ENCODE data around the gene SCN4A.
"Not testable (repeated sequence)": the region's sequence is repeated elsewhere in the genome, so short reads cannot be mapped to it uniquely, and the experiment has no call there.

Gene SCN4A

GRCh38 chr17:64009571-64010402 is 37.1 kb upstream of the SCN4A start:
- DNase-seq (ENCODE audit: low read depth) = no peak
- TF ChIP-seq CTCF (conservative IDR thresholded peaks at IDR 0.05; ENCODE audit: low read depth, low read length) = no peak
- H3K4me3 ChIP-seq (ENCODE audit: low read length) = no peak overlapping the region

- DNase-seq (ENCODE audit: low read depth) = no peak
- no peak overlapping the region for H3K4me3 ChIP-seq (ENCODE audit: low read length)
- no peak for TF ChIP-seq CTCF (conservative IDR thresholded peaks at IDR 0.05; ENCODE audit: low read depth, low read length)
Measured at GRCh38 chr17:64008830-64009229, 36.1 kb upstream of the SCN4A start.

GRCh38 chr17:64008346-64008745 is 35.6 kb upstream of the SCN4A start:
- no peak for DNase-seq (ENCODE audit: low read depth)
- no peak for TF ChIP-seq CTCF (conservative IDR thresholded peaks at IDR 0.05; ENCODE audit: low read depth, low read length)
- H3K4me3 ChIP-seq (ENCODE audit: low read length) = no peak overlapping the region

GRCh38 chr17:64007838-64008282 is 35.1 kb upstream of the SCN4A start:
- no peak overlapping the region for H3K4me3 ChIP-seq (ENCODE audit: low read length)
- no peak for DNase-seq (ENCODE audit: low read depth)
- no peak for TF ChIP-seq CTCF (conservative IDR thresholded peaks at IDR 0.05; ENCODE audit: low read depth, low read length)

GRCh38 chr17:64007089-64007837 is 34.5 kb upstream of the SCN4A start:
- not testable (repeated sequence) for DNase-seq (ENCODE audit: low read depth); H3K4me3 ChIP-seq (ENCODE audit: low read length)

GRCh38 chr17:64006361-64007088 is 33.8 kb upstream of the SCN4A start:
- no peak for DNase-seq (ENCODE audit: low read depth)
- H3K4me3 ChIP-seq (ENCODE audit: low read length) = no peak overlapping the region
- no peak for TF ChIP-seq CTCF (conservative IDR thresholded peaks at IDR 0.05; ENCODE audit: low read depth, low read length)

GRCh38 chr17:64005734-64006167 is 33.0 kb upstream of the SCN4A start:
- no peak overlapping the region for H3K4me3 ChIP-seq (ENCODE audit: low read length)
- DNase-seq (ENCODE audit: low read depth) = no peak
- TF ChIP-seq CTCF (conservative IDR thresholded peaks at IDR 0.05; ENCODE audit: low read depth, low read length) = no peak
